HCT116 (cell line): Measurements from ENCODE around the gene HAO2.

Source experiments
- CEBPB ChIP-seq: IDR thresholded peaks from 2 replicates; pipeline ENCODE4 v1.6.1; 2012; ENCODE audit warnings: low read depth
- EGR1 ChIP-seq: IDR thresholded peaks from 2 replicates; pipeline ENCODE4 v1.6.1; 2012; ENCODE audit warnings: low read depth
- EZH2 ChIP-seq: fragments of 200-600 bp; sonication (generic); IDR thresholded peaks from 2 replicates; pipeline ENCODE4 v1.6.1; 2017; ENCODE audit warnings: antibody characterized with exemption, mixed run types
- EZH2phosphoT487 ChIP-seq: fragments of 200-600 bp; IDR thresholded peaks from 2 replicates; pipeline ENCODE4 v1.6.1; 2018; ENCODE audit warnings: antibody characterized with exemption, borderline replicate concordance
- FOSL1 ChIP-seq: IDR thresholded peaks from 2 replicates; pipeline ENCODE4 v1.6.1; 2012; ENCODE audit warnings: low read depth
- JUND ChIP-seq: IDR thresholded peaks from 2 replicates; pipeline ENCODE4 v1.6.1; 2012
- POLR2A ChIP-seq: IDR thresholded peaks from 2 replicates; pipeline ENCODE4 v1.7.0; 2011; ENCODE audit warnings: borderline replicate concordance; ENCODE audit not compliant: insufficient read depth, insufficient read length; ENCODE audit errors: extremely low read depth
- POLR2AphosphoS5 ChIP-seq: IDR thresholded peaks from 2 replicates; pipeline ENCODE4 v1.6.1; 2011; ENCODE audit warnings: mild to moderate bottlenecking, low read depth, low read length, moderate library complexity
- RAD21 ChIP-seq: IDR thresholded peaks from 2 replicates; pipeline ENCODE4 v1.6.1; 2012; ENCODE audit warnings: low read depth, mild to moderate bottlenecking
- ZFX ChIP-seq: fragments of 450-650 bp; IDR thresholded peaks from 2 replicates; pipeline ENCODE4 v1.6.1; 2017
- TF ChIP-seq, protein P1 (sequence below), 3 experiments: fragments of 200-600 bp in 1 of 3; sonication (generic) in 1 of 3; IDR thresholded peaks in 2 of 3; conservative IDR thresholded peaks in 1 of 3; 2 replicates each; pipeline ENCODE4 v1.5.1; 2012 to 2017; ENCODE audit warnings: low read depth in 2 of 3, low read length in 2 of 3, antibody characterized with exemption in 1 of 3, borderline replicate concordance in 1 of 3, control low read depth in 1 of 3, mild to moderate bottlenecking in 1 of 3, mixed read lengths in 1 of 3, mixed run types in 1 of 3, moderate library complexity in 1 of 3; ENCODE audit not compliant: insufficient read depth in 1 of 3

GRCh38 chr1:119363162-119363561, 5.4 kb upstream of the HAO2 start:
- TF ChIP-seq, protein P1, sequence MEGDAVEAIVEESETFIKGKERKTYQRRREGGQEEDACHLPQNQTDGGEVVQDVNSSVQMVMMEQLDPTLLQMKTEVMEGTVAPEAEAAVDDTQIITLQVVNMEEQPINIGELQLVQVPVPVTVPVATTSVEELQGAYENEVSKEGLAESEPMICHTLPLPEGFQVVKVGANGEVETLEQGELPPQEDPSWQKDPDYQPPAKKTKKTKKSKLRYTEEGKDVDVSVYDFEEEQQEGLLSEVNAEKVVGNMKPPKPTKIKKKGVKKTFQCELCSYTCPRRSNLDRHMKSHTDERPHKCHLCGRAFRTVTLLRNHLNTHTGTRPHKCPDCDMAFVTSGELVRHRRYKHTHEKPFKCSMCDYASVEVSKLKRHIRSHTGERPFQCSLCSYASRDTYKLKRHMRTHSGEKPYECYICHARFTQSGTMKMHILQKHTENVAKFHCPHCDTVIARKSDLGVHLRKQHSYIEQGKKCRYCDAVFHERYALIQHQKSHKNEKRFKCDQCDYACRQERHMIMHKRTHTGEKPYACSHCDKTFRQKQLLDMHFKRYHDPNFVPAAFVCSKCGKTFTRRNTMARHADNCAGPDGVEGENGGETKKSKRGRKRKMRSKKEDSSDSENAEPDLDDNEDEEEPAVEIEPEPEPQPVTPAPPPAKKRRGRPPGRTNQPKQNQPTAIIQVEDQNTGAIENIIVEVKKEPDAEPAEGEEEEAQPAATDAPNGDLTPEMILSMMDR (IDR thresholded peaks at IDR 0.05 in 2 of 3, conservative IDR thresholded peaks at IDR 0.05 in 1 of 3; ENCODE audit: borderline replicate concordance in 1 of 3, insufficient read depth in 1 of 3, low read depth in 2 of 3, low read length in 2 of 3): no peak
- TF ChIP-seq EZH2: no peak
- TF ChIP-seq POLR2AphosphoS5: no peak
- no peak for TF ChIP-seq EGR1
- TF ChIP-seq ZFX: no peak
- no peak for TF ChIP-seq CEBPB
- TF ChIP-seq RAD21: no peak
- no peak for TF ChIP-seq FOSL1
- TF ChIP-seq POLR2A: no peak
- TF ChIP-seq JUND: no peak
- no peak for TF ChIP-seq EZH2phosphoT487
